GM19099 (cell line): ENCODE measurements around the gene TIMM17B.

Source experiments
- POLR2A ChIP-seq: IDR thresholded peaks from 3 replicates; pipeline ENCODE4 v1.6.1; 2011; ENCODE audit warnings: low read depth; ENCODE audit not compliant: insufficient read length; ENCODE audit errors: extremely low read depth

TIMM17B gene

GRCh38 chrX:48923771-48924170 lies 26.2 kb upstream of the TIMM17B start:
- no peak for TF ChIP-seq POLR2A

DNA sequence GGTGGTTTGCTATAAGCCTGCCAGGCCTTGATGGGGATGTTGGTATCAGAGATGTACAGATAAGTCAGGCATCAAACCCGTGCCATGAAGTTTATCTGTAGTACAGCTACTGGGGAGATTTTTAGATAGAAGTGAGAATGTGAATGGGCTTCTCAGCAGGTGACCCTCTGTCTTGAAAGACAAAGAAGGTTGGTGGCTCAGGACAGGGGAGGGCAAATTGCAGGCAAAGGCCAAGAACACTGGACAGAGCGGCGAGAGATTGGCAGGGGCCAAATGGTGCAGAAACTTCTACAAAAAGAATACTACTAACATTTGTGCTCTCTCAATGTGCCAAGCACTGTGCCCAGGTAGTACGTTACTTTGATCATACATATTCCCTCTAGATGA lies 23.1 kb upstream of the TIMM17B start:
- no peak for TF ChIP-seq POLR2A

DNA sequence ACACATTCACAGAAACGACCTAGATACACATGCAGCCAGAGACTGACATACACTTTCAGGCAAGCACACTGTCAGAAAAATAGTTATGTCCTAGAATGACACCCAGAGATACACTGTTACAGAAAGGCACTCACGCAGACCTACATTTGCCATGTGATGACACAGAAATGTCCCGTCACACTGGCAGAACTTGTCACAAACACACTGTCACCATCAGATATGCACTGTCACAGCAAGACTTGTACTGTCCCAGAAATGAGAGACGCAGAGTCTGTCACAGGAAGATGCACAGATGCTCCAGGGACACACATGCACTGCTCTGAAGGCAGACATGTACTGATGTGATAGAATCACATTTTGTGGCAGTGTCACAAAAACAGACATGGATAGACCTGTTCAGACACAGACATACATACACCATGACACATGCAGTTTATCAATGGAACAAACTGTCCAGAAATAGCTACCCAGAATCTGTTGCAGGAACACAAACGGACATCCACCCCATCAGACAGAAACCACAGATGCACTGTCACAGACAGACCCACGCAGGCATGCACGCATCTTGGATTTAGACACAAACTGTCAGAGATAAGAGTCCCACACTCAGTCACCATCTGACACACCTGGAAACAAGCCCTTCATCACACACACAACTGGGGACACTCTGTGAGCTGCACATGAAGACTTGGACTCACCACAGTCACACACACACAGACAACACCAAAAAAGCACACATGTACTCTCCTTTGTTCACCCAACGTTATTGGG lies 22.6 kb upstream of the TIMM17B start:
- TF ChIP-seq POLR2A = no peak

GRCh38 chrX:48919360-48919841 lies 21.8 kb upstream of the TIMM17B start:
- no peak for TF ChIP-seq POLR2A

DNA sequence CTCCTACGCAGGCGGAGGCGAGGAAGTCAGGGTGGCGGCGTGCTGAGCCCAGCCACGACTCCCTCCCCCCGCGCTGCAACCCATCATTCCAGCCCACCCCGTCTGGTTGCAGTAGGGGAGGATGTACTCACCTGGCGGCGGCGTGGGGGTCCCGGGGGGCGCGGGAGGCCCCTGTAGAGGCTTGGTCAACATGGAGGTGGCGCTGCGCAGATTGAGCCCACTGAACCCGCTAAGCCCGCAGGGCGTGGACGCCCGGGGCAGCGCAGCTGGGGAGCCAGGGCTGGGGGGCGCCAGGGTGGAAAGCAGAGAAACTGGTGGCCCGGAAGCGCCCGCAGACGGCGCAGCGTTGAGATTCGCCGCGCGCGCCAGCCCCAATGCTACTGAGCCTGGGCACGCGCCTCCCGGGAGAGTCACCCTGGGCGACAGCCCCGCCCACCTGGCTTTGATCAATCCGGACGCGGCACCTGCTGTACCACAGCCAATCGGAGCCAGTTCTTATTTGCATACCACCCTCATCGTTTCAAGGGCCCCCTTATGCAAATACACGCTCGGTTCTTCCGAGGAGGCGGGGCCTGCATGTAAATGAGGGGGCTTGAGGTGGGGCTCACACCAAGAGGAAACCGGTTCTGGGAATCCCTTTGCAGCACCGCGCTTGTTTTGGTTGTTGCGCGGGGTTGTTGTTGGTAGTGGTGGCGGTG lies 21.2 kb upstream of the TIMM17B start, which contains the start of gene PIM2:
TSS of gene PIM2 (minus strand) at position 382 of the 698 bp plus-strand sequence. CDS start at position 192, 190 bp downstream.
- TF ChIP-seq POLR2A = peak; percentile 99

DNA sequence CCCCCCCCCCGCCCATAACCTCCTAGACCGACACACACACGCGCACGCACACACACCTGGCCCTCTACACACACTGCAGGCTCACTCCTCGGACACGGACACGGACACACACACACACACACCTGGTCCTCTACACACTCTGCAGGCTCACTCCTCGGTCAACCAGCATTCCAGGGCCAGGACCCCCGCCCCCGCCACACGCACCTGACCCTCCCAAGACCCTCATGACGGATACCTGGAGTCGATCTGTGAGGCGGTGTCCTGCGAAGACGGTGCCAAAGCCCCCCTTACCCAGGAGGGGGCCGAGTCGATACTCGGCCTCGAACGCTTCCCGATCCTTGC lies 20.7 kb upstream of the TIMM17B start:
- no peak for TF ChIP-seq POLR2A

GRCh38 chrX:48917139-48918001 lies 19.8 kb upstream of the TIMM17B start:
- peak; percentile 38 for TF ChIP-seq POLR2A

DNA sequence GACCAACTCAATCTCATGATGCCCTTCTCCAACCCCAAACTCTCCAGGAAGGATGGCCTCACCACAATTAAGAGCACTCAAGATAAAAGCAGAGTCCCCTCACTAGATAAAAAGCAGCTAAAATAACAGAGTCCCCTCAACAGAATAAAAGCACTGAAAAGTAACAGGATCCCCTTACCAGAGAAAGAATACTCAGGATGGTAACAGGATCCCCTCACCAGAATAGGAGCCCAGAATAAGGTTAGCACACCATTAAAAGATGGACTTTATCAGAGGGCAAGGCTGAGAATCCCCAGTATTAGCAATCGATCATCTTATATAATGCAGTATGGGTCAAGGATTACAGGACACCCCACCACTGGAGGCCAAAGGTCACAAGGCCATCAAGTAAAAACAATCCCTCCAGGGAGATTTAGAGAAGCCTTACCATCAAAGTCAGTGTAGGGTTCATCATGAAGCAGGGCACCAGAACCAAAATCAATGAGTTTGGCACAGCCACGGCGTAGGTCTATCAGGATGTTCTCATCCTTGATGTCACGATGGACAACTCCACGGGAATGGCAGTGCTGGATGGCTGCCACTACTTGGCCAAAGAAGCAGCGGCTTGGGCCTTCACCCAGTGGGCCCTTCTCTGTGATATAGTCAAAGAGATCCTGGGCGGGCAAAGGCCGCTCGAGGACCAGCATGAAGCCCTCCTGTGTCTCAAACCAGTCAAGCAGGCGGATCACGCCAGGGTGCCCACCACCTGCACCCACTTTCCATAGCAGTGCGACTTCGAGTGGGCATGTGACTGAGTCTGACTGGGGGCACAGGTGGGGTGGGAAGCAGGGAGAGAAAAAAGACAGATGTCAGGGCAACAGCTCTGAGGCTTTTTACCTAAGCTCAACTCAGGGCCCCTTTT lies 17.3 kb upstream of the TIMM17B start:
- no peak for TF ChIP-seq POLR2A

- TF ChIP-seq POLR2A = no peak
These were observed 16.2 kb upstream of the TIMM17B start for GRCh38 chrX:48913605-48914366.

GRCh38 chrX:48911412-48912182 lies 14.0 kb upstream of the TIMM17B start, which contains the start of gene SLC35A2:
Gene SLC35A2, minus strand, starts transcription at chrX:48911646. Its CDS starts 10 bp downstream, at chrX:48911636.
- peak; percentile 64 for TF ChIP-seq POLR2A

GRCh38 chrX:48910926-48911411 lies 13.4 kb upstream of the TIMM17B start:
- TF ChIP-seq POLR2A = no peak

GRCh38 chrX:48909703-48910294 lies 12.2 kb upstream of the TIMM17B start:
- TF ChIP-seq POLR2A = peak; percentile 3

DNA sequence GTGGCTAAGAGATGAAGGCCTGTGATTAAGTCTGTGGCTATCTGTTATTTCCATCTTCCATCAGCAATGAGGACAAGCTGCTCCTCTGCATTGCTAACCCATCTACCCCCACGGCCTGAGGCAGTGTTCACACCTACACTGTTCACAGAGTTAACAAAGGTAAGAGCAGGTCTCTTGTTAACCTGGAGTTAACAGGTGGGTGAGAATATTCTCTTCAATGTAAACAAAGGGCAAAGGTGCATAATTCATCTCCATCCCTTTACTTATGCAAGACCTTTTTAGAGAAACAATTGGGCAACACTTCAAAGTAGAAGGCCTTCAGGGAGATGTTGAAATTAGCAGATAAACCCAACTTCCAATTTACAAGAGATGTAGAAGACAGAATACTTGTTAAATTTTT lies 11.0 kb upstream of the TIMM17B start:
- no peak for TF ChIP-seq POLR2A
